Natural killer cell (primary cell): Measurements from ENCODE around the gene FAF2. TPM values are rescaled to one million over a fixed set of nuclear protein-coding genes. Genes with fewer than 3 reads are reported as not detected.

Experiments used
- ATAC-seq, 3 donors: fragments of 150-1000 bp in 2 of 3; fragments of 200-7000 bp in 1 of 3; cut with Tn5 transposase; 1 replicate in 1 of 3; 2 replicates in 2 of 3; pipeline ENCODE4 v1.10.0; 2021; ENCODE audit warnings: mild to moderate bottlenecking in 2 of 3, moderate library complexity in 2 of 3
- DNase-seq, 2 donors: peaks; one replicate each; pipeline versions ENCODE4 v3.0.0 to v3.0.0-alpha.2; 2013 to 2021; ENCODE audit warnings: mixed read lengths in 1 of 2
- H3K27ac ChIP-seq: one replicate; pipeline ENCODE4 v1.5.1; 2013; ENCODE audit warnings: mild to moderate bottlenecking, low read length
- H3K27me3 ChIP-seq: one replicate; pipeline ENCODE4 v1.6.1; 2013; ENCODE audit warnings: low read length; ENCODE audit not compliant: control insufficient read depth, insufficient read depth
- H3K36me3 ChIP-seq: one replicate; pipeline ENCODE4 v1.6.1; 2013; ENCODE audit warnings: low read length; ENCODE audit not compliant: control insufficient read depth, insufficient read depth
- H3K4me1 ChIP-seq: one replicate; pipeline ENCODE4 v1.6.1; 2013; ENCODE audit warnings: low read length; ENCODE audit not compliant: control insufficient read depth, insufficient read depth
- H3K4me3 ChIP-seq: one replicate; pipeline ENCODE4 v1.5.1; 2013; ENCODE audit warnings: low read length
- H3K9me3 ChIP-seq: one replicate; pipeline ENCODE4 v1.6.1; 2013; ENCODE audit warnings: low read length; ENCODE audit not compliant: control insufficient read depth, insufficient read depth
- H3K27ac Mint-ChIP-seq, 2 donors: one replicate each; pipeline ENCODE4 v1.8.0; 2022; ENCODE audit warnings: mild to moderate bottlenecking in 2 of 2, mixed read lengths in 2 of 2, moderate library complexity in 1 of 2
- H3K27me3 Mint-ChIP-seq, 2 donors: one replicate each; pipeline ENCODE4 v1.8.0; 2022; ENCODE audit warnings: low read depth in 2 of 2, mixed read lengths in 2 of 2
- H3K36me3 Mint-ChIP-seq: one replicate; pipeline ENCODE4 v1.8.0; 2022; ENCODE audit warnings: mixed read lengths
- H3K4me1 Mint-ChIP-seq, 2 donors: one replicate each; pipeline ENCODE4 v1.8.0; 2022; ENCODE audit warnings: mixed read lengths in 2 of 2
- H3K4me3 Mint-ChIP-seq: one replicate; pipeline ENCODE4 v1.8.0; 2022; ENCODE audit warnings: mild to moderate bottlenecking, moderate library complexity, mixed read lengths
- H3K9me3 Mint-ChIP-seq, 2 donors: one replicate each; pipeline ENCODE4 v1.8.0; 2022; ENCODE audit warnings: mixed read lengths in 2 of 2
- CTCF ChIP-seq: fragments of 200-600 bp; IDR thresholded peaks from one replicate; pipeline ENCODE4 v1.8.0; 2022; ENCODE audit warnings: antibody characterized with exemption
- WGBS: methylation state at CpG from one replicate; pipeline ENCODE4 v1.1.7; 2013; ENCODE audit warnings: missing lambda C conversion rate; ENCODE audit not compliant: insufficient coverage; 5-methylcytosine and 5-hydroxymethylcytosine counted together
- intact Hi-C: fragments of 100-400 bp; cut with micrococcal nuclease; formaldehyde crosslinking; loops from one replicate; pipeline ENCODE4 v1.14.2; 2022
- total RNA-seq, 4 donors: library from RNA; stranded (reverse); fragments of 120-200 nt in 1 of 4; gene quantifications; one replicate each; pipeline versions ENCODE4 v1.2.3 to v1.2.4, GENCODE V29; 2013 to 2022

The FAF2 gene
- total RNA-seq, 3 donors from 2014 or later (not counting 1 experiment from before 2014, with no cell fraction given): 32.1 to 32.5 (median 32.1) TPM

- Histone ChIP-seq H3K4me3 (no peak overlapping the region), H3K27me3 (no peaks in the 10 kb centered on the region), H3K9me3 (no peaks in the 10 kb centered on the region), H3K36me3 (no peaks in the 10 kb centered on the region), H3K4me1 (peaks cover 20% of the 10 kb centered on the region), H3K27ac (no peak overlapping the region)
- 91% methylated on average over 7 of the region's 7 CpGs for WGBS
- Mint-ChIP-seq H3K4me1 (peaks cover 22 to 32% of the 10 kb centered on the region in 2 donors), H3K9me3 (no peaks in the 10 kb centered on the region), H3K27ac (no peak overlapping the region), H3K4me3 (no peak overlapping the region), H3K27me3 (no peaks in the 10 kb centered on the region), H3K36me3 (no peaks in the 10 kb centered on the region)
- ATAC-seq (no peak), DNase-seq (no peak)
- intact Hi-C loops: no loop called here
- no peak for TF ChIP-seq CTCF
These were observed 73.1 kb downstream of the FAF2 start for GRCh38 chr5:176521286-176521685.

GRCh38 chr5:176521699-176522263 lies 73.6 kb downstream of the FAF2 start:
- H3K36me3 Mint-ChIP-seq: no peaks in the 10 kb centered on the region
- Histone ChIP-seq H3K4me3 (no peak overlapping the region), H3K27ac (no peak overlapping the region), H3K9me3 (no peaks in the 10 kb centered on the region), H3K4me1 (peaks cover 15% of the 10 kb centered on the region), H3K27me3 (no peaks in the 10 kb centered on the region), H3K36me3 (peaks cover 4% of the 10 kb centered on the region)
- intact Hi-C loops: no loop called here
- ATAC-seq (no peak), DNase-seq (no peak)
- H3K4me3 Mint-ChIP-seq: no peak overlapping the region
- H3K4me1 Mint-ChIP-seq: peaks cover 21 to 30% of the 10 kb centered on the region in 2 donors
- no peak for TF ChIP-seq CTCF
- H3K27me3 Mint-ChIP-seq: no peaks in the 10 kb centered on the region
- 84% methylated on average over 10 of the region's 10 CpGs for WGBS
- no peak overlapping the region for H3K27ac Mint-ChIP-seq
- no peaks in the 10 kb centered on the region for H3K9me3 Mint-ChIP-seq

GRCh38 chr5:176524138-176524537 lies 76.0 kb downstream of the FAF2 start:
- Mint-ChIP-seq H3K9me3 (no peaks in the 10 kb centered on the region), H3K4me3 (no peak overlapping the region), H3K27ac (no peak overlapping the region), H3K4me1 (peaks cover 11 to 33% of the 10 kb centered on the region in 2 donors), H3K36me3 (no peaks in the 10 kb centered on the region), H3K27me3 (no peaks in the 10 kb centered on the region)
- Histone ChIP-seq H3K4me1 (peaks cover 10% of the 10 kb centered on the region), H3K4me3 (no peak overlapping the region), H3K36me3 (peaks cover 25% of the 10 kb centered on the region), H3K9me3 (no peaks in the 10 kb centered on the region), H3K27ac (no peak overlapping the region), H3K27me3 (no peaks in the 10 kb centered on the region)
- no peak for TF ChIP-seq CTCF
- 98% methylated on average over 6 of the region's 6 CpGs for WGBS
- DNase-seq: no peak
- no peak for ATAC-seq
- intact Hi-C loops: no loop called here

- peaks cover 18% of the 10 kb centered on the region for H3K4me1 ChIP-seq
- H3K27me3 ChIP-seq: no peaks in the 10 kb centered on the region
- Mint-ChIP-seq H3K4me1 (peaks cover 18 to 41% of the 10 kb centered on the region in 2 donors), H3K36me3 (no peaks in the 10 kb centered on the region), H3K4me3 (no peak overlapping the region), H3K27ac (peak overlapping the region; percentile 48 to 53), H3K27me3 (no peaks in the 10 kb centered on the region), H3K9me3 (no peaks in the 10 kb centered on the region)
- TF ChIP-seq CTCF: no peak
- WGBS: 90% methylated on average over 15 of the region's 15 CpGs
- ATAC-seq (no peak), DNase-seq (no peak)
- H3K27ac ChIP-seq: no peak overlapping the region
- no peaks in the 10 kb centered on the region for H3K9me3 ChIP-seq
- H3K4me3 ChIP-seq: no peak overlapping the region
- intact Hi-C loops: no loop called here
- H3K36me3 ChIP-seq: peaks cover 32% of the 10 kb centered on the region
These were observed 76.8 kb downstream of the FAF2 start for GRCh38 chr5:176524987-176525386.
